Stomach (tissue), 9 donors: ENCODE measurements around the gene ZNF846. TPM values are rescaled to one million over a fixed set of nuclear protein-coding genes. Genes with fewer than 3 reads are reported as not detected.
"Not testable (repeated sequence)": the region's sequence is repeated elsewhere in the genome, so short reads cannot be mapped to it uniquely, and the experiment has no call there.

Experiments used
- DNase-seq, 2 donors: peaks; one replicate each; pipeline versions ENCODE4 v3.0.0 to v3.0.0-alpha.2; 2013 to 2019
- H3K27ac ChIP-seq, 5 donors: fragments of 200-600 bp in 4 of 5; sonication (generic) in 4 of 5; one replicate each; pipeline ENCODE4 v1.5.1; 2013 to 2019; ENCODE audit warnings: mild to moderate bottlenecking in 1 of 5, moderate library complexity in 1 of 5
- H3K27me3 ChIP-seq, 3 donors: fragments of 200-600 bp; sonication (generic); one replicate each; pipeline ENCODE4 v1.5.1; 2017 to 2019; ENCODE audit warnings: mixed run types in 1 of 3
- H3K36me3 ChIP-seq, 4 donors: fragments of 200-600 bp; sonication (generic); 1 replicate in 3 of 4; 2 replicates in 1 of 4; pipeline ENCODE4 v1.5.1; 2016 to 2019
- H3K4me1 ChIP-seq, 4 donors: fragments of 200-600 bp; sonication (generic); one replicate each; pipeline ENCODE4 v1.5.1; 2016 to 2019
- H3K4me3 ChIP-seq, 4 donors: fragments of 200-600 bp; sonication (generic) in 3 of 4; one replicate each; pipeline ENCODE4 v1.5.1; 2016 to 2019; ENCODE audit warnings: mild to moderate bottlenecking in 1 of 4
- H3K9me3 ChIP-seq, 4 donors: fragments of 200-600 bp; sonication (generic); one replicate each; pipeline ENCODE4 v1.5.1; 2016 to 2019
- EP300 ChIP-seq: sonication (generic); formaldehyde crosslinking; IDR thresholded peaks from one replicate; pipeline ENCODE4 v1.6.1; 2017; ENCODE audit warnings: antibody characterized with exemption
- POLR2A ChIP-seq, 4 donors: fragments of 450-650 bp; IDR thresholded peaks; one replicate each; pipeline ENCODE4 v1.6.1; 2016; ENCODE audit warnings: antibody characterized with exemption in 4 of 4, control low read depth in 2 of 4, mild to moderate bottlenecking in 1 of 4, moderate library complexity in 1 of 4
- POLR2AphosphoS5 ChIP-seq, 3 donors: sonication (generic); formaldehyde crosslinking; IDR thresholded peaks; one replicate each; pipeline ENCODE4 v1.6.1; 2016; ENCODE audit warnings: antibody characterized with exemption in 3 of 3
- WGBS, 5 donors: extraction: QIAGEN DNeasy Blood & Tissue Kit in 3 of 5; methylation state at CpG; one replicate each; pipeline versions ENCODE4 v1.1.5 to v1.1.7; 2013 to 2018; 5-methylcytosine and 5-hydroxymethylcytosine counted together
- intact Hi-C: fragments of 100-400 bp; cut with DNase I; formaldehyde crosslinking; loops from one replicate; pipeline ENCODE4 v1.15.1; 2023; ENCODE audit warnings: low total_unique reads
- polyA plus RNA-seq, 3 donors: library from polyadenylated mRNA; stranded (reverse); fragments of 200-250 nt; gene quantifications; one replicate each; pipeline ENCODE4 v1.2.3, GENCODE V29; 2013
- total RNA-seq, 5 donors: library from RNA; depleted of rRNA; stranded (reverse); fragments of >200 nt; gene quantifications; one replicate each; pipeline versions ENCODE4 v1.1.0 to v1.2.3, GENCODE V29; 2014 to 2016
- TF ChIP-seq, protein P1 (sequence below), 7 experiments: fragments of 450-650 bp in 4 of 7; fragments of 200-600 bp in 3 of 7; sonication (generic) in 3 of 7; IDR thresholded peaks; one replicate each; pipeline ENCODE4 v1.5.1; 2016 to 2019; ENCODE audit warnings: antibody characterized with exemption in 7 of 7, control low read depth in 2 of 7, mild to moderate bottlenecking in 1 of 7
- donor health status: healthy with polysubstance abuse.
- donor health status: Bipolar disorder and iron deficiency.
- donor health status: healthy.

ZNF846 gene
- total and polyA plus RNA-seq, 8 donors, result 1.3 to 22.4 (median 6.4) TPM

DNA sequence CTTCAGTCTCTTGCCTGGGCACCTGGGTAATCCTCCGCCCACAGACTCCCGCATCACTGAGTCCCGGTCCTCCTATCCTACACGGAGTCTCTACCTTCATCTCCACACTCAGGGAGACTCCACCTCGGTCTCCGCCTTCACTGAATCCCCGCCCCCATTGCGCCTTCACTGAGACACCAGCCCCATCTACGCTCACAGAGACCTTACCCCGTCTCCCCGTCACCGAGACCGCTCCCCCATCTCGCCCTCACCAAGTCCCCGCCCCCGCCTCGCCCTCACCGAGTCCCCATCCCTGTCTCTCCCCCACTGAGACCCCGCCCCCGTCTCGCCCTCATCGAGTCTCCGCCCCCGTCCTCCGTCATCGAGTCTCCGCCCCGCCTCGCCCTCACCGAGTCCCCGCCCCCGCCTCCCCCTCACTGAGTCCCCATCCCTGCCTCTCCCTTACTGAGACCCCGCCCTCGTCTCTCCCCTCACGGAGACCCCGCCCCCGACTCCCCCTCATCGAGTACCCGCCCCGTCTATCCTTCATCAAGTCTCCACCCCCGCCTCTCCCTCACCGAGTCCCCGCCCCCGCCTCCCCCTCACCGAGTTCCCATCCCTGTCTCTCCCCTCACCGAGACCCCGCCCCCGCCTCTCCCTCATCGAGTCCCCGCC is 23.1 kb upstream of the ZNF846 start:
- no peaks in the 10 kb centered on the region for H3K27me3 ChIP-seq
- no peaks in the 10 kb centered on the region for H3K9me3 ChIP-seq
- WGBS, 5 donors, result 2 to 4% (median 3%) methylated on average over 39 to 50 of the region's 50 CpGs
- peak overlapping the region; percentile 56 to 82 (median 62) for H3K4me3 ChIP-seq
- TF ChIP-seq, protein P1, sequence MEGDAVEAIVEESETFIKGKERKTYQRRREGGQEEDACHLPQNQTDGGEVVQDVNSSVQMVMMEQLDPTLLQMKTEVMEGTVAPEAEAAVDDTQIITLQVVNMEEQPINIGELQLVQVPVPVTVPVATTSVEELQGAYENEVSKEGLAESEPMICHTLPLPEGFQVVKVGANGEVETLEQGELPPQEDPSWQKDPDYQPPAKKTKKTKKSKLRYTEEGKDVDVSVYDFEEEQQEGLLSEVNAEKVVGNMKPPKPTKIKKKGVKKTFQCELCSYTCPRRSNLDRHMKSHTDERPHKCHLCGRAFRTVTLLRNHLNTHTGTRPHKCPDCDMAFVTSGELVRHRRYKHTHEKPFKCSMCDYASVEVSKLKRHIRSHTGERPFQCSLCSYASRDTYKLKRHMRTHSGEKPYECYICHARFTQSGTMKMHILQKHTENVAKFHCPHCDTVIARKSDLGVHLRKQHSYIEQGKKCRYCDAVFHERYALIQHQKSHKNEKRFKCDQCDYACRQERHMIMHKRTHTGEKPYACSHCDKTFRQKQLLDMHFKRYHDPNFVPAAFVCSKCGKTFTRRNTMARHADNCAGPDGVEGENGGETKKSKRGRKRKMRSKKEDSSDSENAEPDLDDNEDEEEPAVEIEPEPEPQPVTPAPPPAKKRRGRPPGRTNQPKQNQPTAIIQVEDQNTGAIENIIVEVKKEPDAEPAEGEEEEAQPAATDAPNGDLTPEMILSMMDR (IDR thresholded peaks at IDR 0.05), result no peak
- TF ChIP-seq POLR2AphosphoS5 (IDR thresholded peaks at IDR 0.05) (no peak), POLR2A (IDR thresholded peaks at IDR 0.05) (no peak), EP300 (no peak)
- H3K36me3 ChIP-seq, result no peaks in the 10 kb centered on the region
- DNase-seq, result peak; percentile 97 to 98
- intact Hi-C loops, result loop anchor here (10.0 kb wide), 2 partner anchors 207 to 587 kb away; partner anchors contain the start of gene ZNF121
- H3K4me1 ChIP-seq, result peaks cover 6 to 39% (median 21%) of the 10 kb centered on the region in 4 donors
- peak overlapping the region; percentile 86 to 97 (median 95) for H3K27ac ChIP-seq

DNA sequence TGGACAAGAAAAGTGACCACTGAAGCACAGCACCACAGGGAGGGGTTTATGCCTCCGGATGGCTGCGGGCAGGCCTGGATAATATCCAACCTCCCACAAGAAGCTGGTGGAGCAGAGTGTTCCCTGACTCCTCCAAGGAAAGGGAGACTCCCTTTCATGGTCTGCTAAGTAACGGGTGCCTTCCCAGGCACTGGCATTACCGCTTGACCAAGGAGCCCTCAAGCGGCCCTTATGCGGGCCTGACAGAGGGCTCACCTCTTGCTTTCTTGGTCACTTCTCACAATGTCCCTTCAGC is 22.5 kb upstream of the ZNF846 start:
- intact Hi-C loops, result loop anchor here (10.0 kb wide), 2 partner anchors 206 to 586 kb away; partner anchors contain the start of gene ZNF121
- WGBS, 5 donors, result 58 to 72% (median 72%) methylated on average over 6 of the region's 6 CpGs

DNA sequence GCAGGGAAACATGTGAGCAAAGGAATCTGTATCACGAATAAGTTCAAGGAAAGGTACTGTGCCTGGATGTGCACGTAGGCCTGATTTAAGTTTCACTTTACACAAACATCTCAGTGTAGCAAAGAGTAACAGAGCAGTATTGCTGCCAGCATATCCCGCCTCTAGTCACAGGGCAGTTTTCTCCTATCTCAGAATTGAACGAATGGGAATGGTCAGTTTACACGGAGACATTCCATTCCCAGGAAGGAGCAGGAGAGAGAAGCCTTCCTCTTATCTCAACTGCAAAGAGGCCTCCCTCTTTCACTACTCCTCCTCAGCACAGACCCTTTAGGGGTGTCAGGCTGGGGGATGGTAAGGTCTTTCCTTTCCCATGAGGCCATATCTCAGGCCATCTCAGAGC is 21.0 kb upstream of the ZNF846 start:
- WGBS, 5 donors, result 20 to 41% (median 22%) methylated on average over 5 of the region's 5 CpGs
- intact Hi-C loops, result not testable (repeated sequence)
- peak overlapping the region in 3 of 5 donors; percentile 11 to 95 (median 39) for H3K27ac ChIP-seq

More for the DNA sequence above, 22.5 kb upstream of the ZNF846 start:
- peaks cover 6 to 39% (median 26%) of the 10 kb centered on the region in 4 donors for H3K4me1 ChIP-seq
- peak overlapping the region in 3 of 4 donors; percentile 56 to 64 (median 59) for H3K4me3 ChIP-seq
- peak overlapping the region in 4 of 5 donors; percentile 86 to 95 (median 94) for H3K27ac ChIP-seq
- H3K36me3 ChIP-seq, H3K9me3 ChIP-seq, H3K27me3 ChIP-seq: not testable (repeated sequence)
- peak in 1 of 2 donors; percentile 30 for DNase-seq

DNA sequence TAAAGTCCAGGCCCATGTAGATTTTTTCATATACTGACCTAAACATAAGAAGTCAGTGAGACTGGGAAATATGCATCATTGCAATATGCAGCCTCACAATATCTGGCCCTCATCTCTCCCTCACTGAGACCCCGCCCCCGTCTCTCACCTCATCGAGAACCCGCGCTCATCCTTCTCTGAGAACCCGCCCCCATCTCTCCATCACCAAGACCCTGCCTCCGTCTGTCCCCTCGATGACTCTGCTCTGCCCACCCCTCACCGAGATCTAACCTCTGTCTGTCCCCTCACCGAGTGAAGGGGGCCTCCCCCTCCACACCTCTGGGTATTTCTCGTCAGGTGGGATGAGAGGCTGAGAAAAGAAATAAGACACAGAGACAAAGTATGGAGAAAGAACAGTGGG is 20.5 kb upstream of the ZNF846 start:
- peaks cover 6 to 49% (median 33%) of the 10 kb centered on the region in 4 donors for H3K4me1 ChIP-seq
- no peak overlapping the region for H3K4me3 ChIP-seq
- TF ChIP-seq POLR2A (IDR thresholded peaks at IDR 0.05) (no peak), EP300 (no peak), POLR2AphosphoS5 (IDR thresholded peaks at IDR 0.05) (no peak)
- TF ChIP-seq, protein P1 (IDR thresholded peaks at IDR 0.05), result no peak
- WGBS, 5 donors, result 62 to 68% (median 64%) methylated on average over 11 of the region's 11 CpGs
- H3K27me3 ChIP-seq, result no peaks in the 10 kb centered on the region
- no peaks in the 10 kb centered on the region for H3K9me3 ChIP-seq
- peak overlapping the region in 2 of 5 donors; percentile 11 to 95 for H3K27ac ChIP-seq
- intact Hi-C loops, result no loop called here
- H3K36me3 ChIP-seq, result no peaks in the 10 kb centered on the region
- DNase-seq, result peak in 1 of 2 donors; percentile 30

More for the DNA sequence above, 21.0 kb upstream of the ZNF846 start:
- DNase-seq, result peak in 1 of 2 donors; percentile 76
- H3K4me3 ChIP-seq, H3K9me3 ChIP-seq, H3K27me3 ChIP-seq, H3K36me3 ChIP-seq: not testable (repeated sequence)
- H3K4me1 ChIP-seq, result peaks cover 6 to 44% (median 29%) of the 10 kb centered on the region in 4 donors

DNA sequence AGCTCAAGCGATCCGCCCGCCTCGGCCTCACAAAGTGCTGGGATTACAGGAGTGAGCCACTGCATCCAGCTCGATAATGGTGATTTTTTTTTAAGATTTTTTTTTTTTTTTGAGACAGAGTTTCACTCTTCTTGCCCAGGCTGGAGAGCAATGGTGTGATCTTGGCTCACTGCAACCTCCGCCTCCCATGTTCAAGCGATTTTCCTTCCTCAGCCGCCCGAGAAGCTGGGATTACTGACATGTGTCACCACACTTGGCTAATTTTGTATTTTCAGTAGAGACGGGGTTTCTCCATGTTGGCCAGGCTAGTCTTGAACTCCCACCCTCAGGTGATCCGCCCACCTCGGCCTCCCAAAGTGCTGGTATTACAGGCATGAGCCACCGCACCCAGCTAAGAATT is 20.1 kb upstream of the ZNF846 start:
- DNase-seq, H3K27me3 ChIP-seq, H3K36me3 ChIP-seq, H3K27ac ChIP-seq, H3K9me3 ChIP-seq, H3K4me3 ChIP-seq, intact Hi-C loops: not testable (repeated sequence)
- H3K4me1 ChIP-seq, result peaks cover 6 to 53% (median 36%) of the 10 kb centered on the region in 4 donors
- 92 to 97% (median 95%) methylated on average over 13 of the region's 13 CpGs for WGBS, 5 donors

DNA sequence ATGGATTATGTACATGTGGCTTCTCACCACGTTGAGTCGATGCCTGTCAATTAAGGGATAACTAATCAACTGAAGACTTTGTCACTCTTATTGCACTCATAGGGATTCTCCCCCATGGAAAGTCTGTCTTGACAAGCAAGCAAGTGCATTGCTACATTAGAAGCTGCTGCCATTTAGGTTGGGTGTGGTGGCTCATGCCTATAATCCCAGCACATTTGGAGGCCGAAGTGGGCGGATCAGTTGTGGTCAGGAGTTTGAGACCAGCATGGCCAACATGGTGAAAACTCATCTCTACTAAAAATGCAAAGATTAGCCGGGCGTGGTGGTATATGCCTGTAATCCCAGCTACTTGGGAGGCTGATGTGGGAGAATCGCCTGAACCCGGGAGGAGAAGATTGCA is 18.3 kb upstream of the ZNF846 start:
- intact Hi-C loops, result no loop called here

More for the DNA sequence above, 18.3 kb upstream of the ZNF846 start:
- DNase-seq, result no peak
- peaks cover 6 to 48% (median 33%) of the 10 kb centered on the region in 4 donors for H3K4me1 ChIP-seq
- 91 to 98% (median 95%) methylated on average over 8 of the region's 8 CpGs for WGBS, 5 donors
- H3K4me3 ChIP-seq, result peak overlapping the region in 2 of 4 donors; percentile 60 to 65
- H3K36me3 ChIP-seq, result no peaks in the 10 kb centered on the region
- TF ChIP-seq POLR2AphosphoS5 (IDR thresholded peaks at IDR 0.05) (no peak), POLR2A (IDR thresholded peaks at IDR 0.05) (no peak)
- TF ChIP-seq, protein P1 (IDR thresholded peaks at IDR 0.05), result no peak
- no peaks in the 10 kb centered on the region for H3K27me3 ChIP-seq
- H3K27ac ChIP-seq, result peak overlapping the region in 4 of 5 donors; percentile 96 to 99 (median 98)
- H3K9me3 ChIP-seq, result no peaks in the 10 kb centered on the region
